ENCODE results near the gene FSD1.

GRCh38 chr19:4334929-4335570, 30.7 kb downstream of the FSD1 start:
- TF ChIP-seq RELA (IDR thresholded peaks at IDR 0.05; ENCODE audit: borderline replicate concordance, partially characterized antibody) (no peak), EZH2 (IDR thresholded peaks at IDR 0.05; ENCODE audit: borderline replicate concordance, control insufficient read depth, low read depth, low read length) (no peak), USF2 (IDR thresholded peaks at IDR 0.05; ENCODE audit: borderline replicate concordance, low read depth, low read length) (no peak), BRCA1 (IDR thresholded peaks at IDR 0.05; ENCODE audit: low read depth, low read length) (no peak), STAT3 (IDR thresholded peaks at IDR 0.05; ENCODE audit: low read depth, low read length) (no peak), POLR2AphosphoS5 (IDR thresholded peaks at IDR 0.05; ENCODE audit: low read length) (no peak), SIN3A (IDR thresholded peaks at IDR 0.05; ENCODE audit: low read depth, low read length) (no peak), E2F8 (IDR thresholded peaks at IDR 0.05; ENCODE audit: low read depth, partially characterized antibody) (no peak), TCF7 (IDR thresholded peaks at IDR 0.05; ENCODE audit: borderline replicate concordance) (no peak), ZNF384 (IDR thresholded peaks at IDR 0.05; ENCODE audit: borderline replicate concordance, low read depth, low read length) (no peak), PAX8 (IDR thresholded peaks at IDR 0.05) (no peak), CTCF (IDR thresholded peaks at IDR 0.05 in 2 of 3, conservative IDR thresholded peaks at IDR 0.05 in 1 of 3; ENCODE audit: control insufficient read depth in 2 of 3, extremely low read depth in 1 of 3, insufficient read depth in 1 of 3, low read depth in 3 of 3, low read length in 3 of 3) (no peak)
- TF ChIP-seq, protein P1, sequence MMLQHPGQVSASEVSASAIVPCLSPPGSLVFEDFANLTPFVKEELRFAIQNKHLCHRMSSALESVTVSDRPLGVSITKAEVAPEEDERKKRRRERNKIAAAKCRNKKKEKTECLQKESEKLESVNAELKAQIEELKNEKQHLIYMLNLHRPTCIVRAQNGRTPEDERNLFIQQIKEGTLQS (IDR thresholded peaks at IDR 0.05; ENCODE audit: borderline replicate concordance, extremely low read depth, low read depth, low read length), result no peak
